Stimulated activated CD8-positive, alpha-beta memory T cell treated with anti-CD3 and anti-CD28 coated beads, Interleukin-7, amount 100 ng/mL, for 4 hours (primary cell): ENCODE results near the gene ACAD9.
"Not testable (repeated sequence)": the region's sequence is repeated elsewhere in the genome, so short reads cannot be mapped to it uniquely, and the experiment has no call there.

Experiments
- DNase-seq, 2 donors: peaks; one replicate each; pipeline ENCODE4 v3.0.0-alpha.2; 2020; ENCODE audit warnings: low read depth in 2 of 2

ACAD9 gene

GRCh38 chr3:128879125-128879969, at the start of gene ACAD9:
Gene ACAD9, plus strand, starts transcription at chr3:128879620. Its CDS starts 72 bp downstream, at chr3:128879692.
- peak; percentile 94 to 97 for DNase-seq

DNA sequence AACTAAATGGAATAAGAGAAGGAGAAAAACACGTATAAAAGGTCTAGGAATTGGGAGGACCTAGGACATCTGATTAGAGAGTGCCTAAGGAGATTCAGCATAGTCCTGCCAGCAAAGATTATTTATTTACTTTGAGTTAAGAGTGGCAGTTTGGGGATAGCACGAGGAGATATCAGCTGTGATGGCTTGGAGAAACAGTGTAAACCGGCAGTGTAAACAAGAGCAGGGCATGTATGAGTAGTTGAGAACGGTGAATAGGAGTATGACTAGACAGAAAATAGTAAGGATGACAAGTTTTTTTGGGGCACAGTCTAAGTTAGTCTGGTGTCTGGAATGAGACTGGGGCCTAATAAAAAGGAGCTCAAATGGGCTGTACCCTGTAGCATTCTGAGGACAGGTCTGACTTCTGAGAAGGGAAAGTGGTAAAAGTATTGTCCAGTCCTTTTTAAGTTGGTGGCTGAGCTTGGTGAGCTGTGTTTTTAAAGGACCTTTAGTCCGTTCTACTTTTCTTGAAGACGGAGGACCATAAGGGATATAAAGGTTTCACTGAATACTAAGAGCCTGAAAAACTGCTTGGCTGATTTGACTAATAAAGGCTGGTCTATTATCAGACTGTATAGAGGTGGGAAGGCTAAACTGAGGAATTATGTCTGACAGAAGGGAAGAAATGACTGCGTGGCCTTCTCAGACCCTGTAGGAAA, 49.3 kb upstream of the ACAD9 start:
- not testable (repeated sequence) for DNase-seq

- DNase-seq, result not testable (repeated sequence)
Observed at GRCh38 chr3:128830762-128831161, 48.7 kb upstream of the ACAD9 start.

DNA sequence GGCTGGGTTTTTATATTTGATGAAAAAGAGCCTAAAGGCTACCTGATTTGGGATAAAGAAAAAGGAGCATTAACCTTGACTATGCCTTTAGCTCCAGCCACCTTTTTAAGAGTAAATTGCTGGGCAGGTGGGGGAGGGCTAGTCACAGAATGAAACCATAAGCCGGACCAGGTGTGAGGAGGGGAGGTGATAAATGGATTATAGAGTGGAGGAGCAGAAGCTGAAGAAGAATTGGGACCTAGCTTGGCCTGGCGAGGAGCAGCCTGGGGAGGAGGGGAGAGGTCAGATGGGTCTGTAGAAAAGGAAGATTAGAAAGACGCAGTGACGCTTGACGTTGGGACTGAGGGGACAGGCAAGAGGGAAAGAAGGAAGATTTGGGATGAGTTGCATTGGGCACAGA, 46.4 kb upstream of the ACAD9 start:
- not testable (repeated sequence) for DNase-seq

DNA sequence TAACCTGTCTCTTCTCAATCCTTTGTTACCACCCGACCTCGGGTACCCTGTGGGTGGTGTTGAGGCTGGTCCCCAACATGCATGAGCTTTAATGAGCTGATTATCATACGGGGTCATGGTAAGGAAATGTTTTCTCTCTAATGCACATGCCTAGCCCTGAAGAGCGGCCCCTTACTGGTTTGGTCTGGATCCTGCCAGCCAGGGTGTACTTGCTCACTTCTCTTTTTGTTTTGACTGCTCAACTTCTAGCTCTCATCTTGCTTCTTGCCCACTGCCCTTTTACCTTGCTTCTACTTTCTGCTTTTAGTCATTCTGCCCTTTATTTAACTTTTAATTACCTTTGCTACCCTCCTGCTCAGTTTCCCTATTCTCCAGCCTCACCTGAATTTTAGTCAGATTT, 44.3 kb upstream of the ACAD9 start:
- DNase-seq, result no peak

DNA sequence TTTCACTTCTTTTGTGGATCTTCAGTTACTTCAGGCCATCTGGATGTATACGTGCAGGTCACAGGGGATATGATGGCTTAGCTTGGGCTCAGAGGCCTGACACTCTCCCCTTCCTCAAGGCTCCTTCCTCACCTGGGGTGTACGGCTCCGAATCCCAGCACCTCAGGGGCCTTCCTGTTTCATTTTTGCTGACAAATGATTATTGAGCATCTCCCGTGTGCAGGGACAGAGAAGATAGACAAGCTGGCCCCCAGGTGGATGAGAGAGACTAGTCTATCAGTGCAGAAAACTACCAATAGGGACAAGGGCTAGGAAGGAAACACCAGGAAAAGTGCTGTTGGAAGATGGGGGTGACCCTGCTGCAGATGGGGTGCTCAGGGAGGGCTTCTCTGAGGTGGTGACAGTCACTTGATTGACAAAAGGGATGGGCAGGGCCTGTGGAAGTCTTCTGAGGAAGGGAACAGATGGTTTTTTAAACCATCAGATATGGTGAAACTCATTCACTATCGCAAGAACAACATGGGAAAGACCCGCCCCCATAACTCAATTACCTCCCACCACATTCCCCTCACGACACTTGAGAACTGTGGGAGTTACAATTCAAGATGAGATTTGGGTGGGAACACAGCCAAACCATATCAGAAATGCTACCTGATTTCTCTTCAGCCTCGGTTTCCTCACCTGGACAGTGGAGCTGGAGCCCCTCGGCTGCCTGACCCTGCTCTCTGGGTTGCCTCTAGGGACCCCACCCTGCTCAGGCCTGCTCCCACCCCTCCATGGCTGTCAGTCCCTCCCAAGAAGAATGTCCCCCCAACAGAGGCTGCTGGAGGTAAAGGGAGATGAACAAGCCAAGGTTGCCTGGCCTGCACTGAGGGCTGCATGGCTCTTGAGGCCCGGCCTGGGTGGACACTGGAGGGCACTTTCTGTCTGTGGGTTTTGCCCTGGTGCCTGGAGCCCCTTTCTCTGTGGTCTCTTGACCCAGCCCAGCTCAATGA, 37.2 kb upstream of the ACAD9 start:
- DNase-seq, result no peak

- no peak for DNase-seq
Observed at GRCh38 chr3:128844502-128844901, 34.9 kb upstream of the ACAD9 start.

DNA sequence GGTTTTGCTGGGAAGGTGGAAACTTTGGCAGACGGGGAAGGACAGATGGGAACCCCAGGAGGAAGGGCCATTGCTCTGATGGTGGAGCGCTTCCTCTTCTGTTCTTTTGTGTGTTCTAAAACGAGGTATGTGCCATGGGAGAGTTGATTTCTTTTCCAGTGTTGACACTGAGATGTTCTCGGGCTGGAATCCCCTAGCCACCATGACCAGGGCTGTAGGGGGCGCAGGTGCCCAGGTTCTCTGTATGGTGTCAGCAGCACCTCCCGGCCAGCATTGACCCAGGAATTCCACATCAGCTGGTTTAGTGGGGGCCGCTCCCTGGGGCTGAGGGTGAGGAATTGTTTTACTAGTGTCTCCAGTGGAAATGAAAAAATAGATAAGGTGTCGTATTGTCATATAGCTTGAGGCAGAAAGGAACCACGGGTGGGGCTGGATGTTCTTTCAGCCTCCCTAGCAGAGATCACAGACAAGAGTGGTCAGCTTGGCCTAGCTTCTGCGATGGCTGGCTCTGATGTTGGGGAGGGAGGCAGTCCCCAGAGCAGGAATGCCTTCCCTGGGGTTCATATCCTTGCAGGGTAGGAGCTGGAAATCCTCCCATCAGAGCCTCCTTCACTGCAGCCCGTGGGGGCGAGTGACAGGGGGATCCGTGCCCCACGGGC, 34.2 kb upstream of the ACAD9 start:
- no peak for DNase-seq

- peak; percentile 60 to 74 for DNase-seq
Observed at GRCh38 chr3:128845778-128846485, 33.5 kb upstream of the ACAD9 start.

DNA sequence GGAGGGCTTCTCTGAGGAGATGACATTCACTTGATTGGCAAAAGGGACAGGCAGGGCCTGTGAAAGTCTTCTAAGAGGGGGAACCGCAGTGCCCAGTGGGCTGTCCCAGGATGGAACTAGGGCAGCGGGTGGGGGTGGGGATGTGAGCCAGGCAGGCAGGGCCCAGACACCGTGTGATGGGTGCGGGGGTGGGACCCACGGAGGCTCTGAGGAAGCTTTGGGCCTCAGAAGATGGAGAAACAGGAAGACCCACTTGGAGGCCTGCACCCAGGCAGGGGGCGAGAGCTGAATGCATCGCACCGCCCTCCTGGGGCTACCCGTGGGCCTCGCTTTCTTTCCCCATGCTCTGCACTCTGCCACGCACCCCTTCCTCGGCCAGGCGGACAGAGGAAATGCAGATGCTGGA, 32.9 kb upstream of the ACAD9 start:
- DNase-seq, result no peak

- DNase-seq, result no peak
Observed at GRCh38 chr3:128847666-128848370, 31.6 kb upstream of the ACAD9 start.

DNA sequence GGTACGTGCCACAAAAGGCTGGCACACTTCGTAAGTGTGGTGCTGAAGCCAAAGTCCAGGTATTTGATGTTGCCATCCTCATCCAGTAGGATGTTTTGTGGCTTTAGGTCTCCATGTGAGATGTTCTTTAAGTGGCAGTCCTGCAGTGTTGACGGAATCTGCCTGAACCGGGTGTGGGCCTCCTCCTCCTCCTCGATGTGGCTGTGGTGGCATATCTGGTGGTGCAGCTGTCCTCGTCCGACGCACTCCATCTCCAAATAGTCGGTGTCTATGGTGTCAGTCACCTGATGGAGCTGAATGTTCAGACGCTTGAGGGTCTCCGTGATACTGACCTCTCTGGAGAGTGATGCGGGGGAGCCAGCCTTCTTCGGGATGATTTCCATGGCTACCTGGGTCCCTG, 30.5 kb upstream of the ACAD9 start:
- no peak for DNase-seq

DNA sequence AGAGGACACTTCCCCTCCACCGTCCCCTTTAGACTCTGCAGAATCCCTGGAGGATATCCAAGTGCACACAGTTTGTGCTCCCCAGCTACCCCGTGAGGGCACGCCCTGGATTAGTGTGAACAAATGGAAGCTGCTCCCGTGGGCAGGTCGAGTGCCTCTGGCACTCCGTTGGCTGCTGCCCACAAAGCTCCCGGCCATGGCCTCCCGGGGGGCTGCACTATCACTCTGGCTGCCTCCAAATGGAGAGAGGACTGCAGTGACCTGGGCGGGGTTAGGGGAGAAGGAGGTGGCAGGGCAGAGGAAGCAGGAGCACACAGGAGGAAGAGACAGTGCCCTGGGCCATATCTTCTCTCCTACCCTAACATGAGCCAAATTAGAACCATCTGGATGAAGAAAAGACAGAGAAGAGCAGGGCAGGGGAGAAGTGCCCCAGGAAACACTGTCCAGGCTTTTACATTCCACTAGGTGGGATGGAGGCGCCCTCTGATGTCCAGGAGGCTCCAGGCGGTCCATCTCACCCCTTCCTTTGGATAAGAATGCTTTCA, 29.4 kb upstream of the ACAD9 start:
- no peak for DNase-seq

- DNase-seq, result no peak
Observed at GRCh38 chr3:128850544-128850943, 28.9 kb upstream of the ACAD9 start.

- no peak for DNase-seq
Observed at GRCh38 chr3:128851601-128852000, 27.8 kb upstream of the ACAD9 start.

GRCh38 chr3:128853826-128854225, 25.6 kb upstream of the ACAD9 start:
- DNase-seq, result no peak

DNA sequence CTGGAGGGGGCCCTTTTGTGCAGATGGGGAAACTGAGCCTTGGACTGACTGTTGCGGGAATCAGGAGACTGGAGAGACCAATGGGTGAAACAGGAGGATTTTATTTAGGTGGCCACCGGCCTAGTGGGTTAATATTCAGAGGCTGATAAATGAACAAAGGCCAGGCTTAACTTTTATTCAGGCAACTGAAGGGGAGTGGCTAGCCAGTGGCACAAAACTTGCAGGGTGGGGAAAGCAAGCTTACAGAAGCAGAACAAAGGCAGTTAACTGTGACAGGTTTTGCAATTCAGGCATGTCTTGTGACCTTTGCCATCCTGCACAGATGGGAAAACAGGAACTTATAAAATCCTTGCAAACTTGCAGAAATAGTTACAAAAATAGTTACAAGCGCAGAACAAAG, 24.9 kb upstream of the ACAD9 start:
- no peak for DNase-seq

- DNase-seq, result no peak
Observed at GRCh38 chr3:128855569-128855968, 23.9 kb upstream of the ACAD9 start.

DNA sequence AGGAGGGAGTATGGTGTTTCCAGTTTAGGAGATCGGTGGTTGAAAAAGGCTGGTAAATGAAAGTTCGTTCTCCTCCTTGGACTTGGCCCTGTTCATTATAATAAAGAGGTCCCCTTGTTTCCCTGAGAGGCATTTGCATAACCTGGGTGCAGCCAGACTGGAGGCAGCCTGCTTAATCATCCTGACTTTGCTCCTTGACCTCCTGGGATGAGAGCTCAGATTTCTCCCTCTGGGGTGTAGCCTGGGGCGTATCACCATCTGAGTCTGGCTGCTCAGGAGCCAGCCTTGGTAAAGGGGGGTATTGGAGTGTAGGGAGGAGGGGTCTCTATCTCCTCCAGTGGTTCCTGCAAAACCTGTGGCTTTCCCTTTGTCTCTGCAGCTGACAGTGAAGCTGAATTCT, 21.3 kb upstream of the ACAD9 start:
- no peak for DNase-seq

DNA sequence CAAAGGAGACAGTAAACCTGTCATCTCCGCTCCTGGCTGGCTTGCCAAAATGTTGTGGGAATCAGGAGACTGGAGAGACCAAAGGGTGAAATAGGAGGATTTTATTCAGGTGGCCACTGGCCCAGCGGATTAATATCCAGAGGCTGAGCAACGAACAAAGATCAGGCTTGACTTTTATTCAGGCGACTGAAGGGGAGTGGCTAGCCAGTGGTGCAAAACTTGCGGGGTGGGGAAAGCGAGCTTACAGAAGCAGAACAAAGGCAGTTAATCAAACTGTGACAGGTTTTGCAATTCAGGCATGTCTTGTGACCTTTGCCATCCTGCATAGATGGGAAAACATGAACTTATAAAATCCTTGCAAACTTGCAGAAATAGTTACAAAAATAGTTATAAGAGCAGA, 19.8 kb upstream of the ACAD9 start:
- no peak for DNase-seq
